ENCODE data around the gene DPP6. TPM values are rescaled to one million over a fixed set of nuclear protein-coding genes. Genes with fewer than 3 reads are reported as not detected.

DPP6 gene
- total RNA-seq, 1 donor, result under 0.01 TPM

- TF ChIP-seq CTCF (IDR thresholded peaks at IDR 0.05; ENCODE audit: insufficient read depth, low read depth, low read length), result no peak
- no peak overlapping the region for H3K4me3 ChIP-seq (ENCODE audit: low read depth, low read length)
- DNase-seq (ENCODE audit: low read depth), result no peak
Measured at GRCh38 chr7:154873500-154874121, 821.4 kb downstream of the DPP6 start.

- TF ChIP-seq CTCF (IDR thresholded peaks at IDR 0.05; ENCODE audit: insufficient read depth, low read depth, low read length), result no peak
- DNase-seq (ENCODE audit: low read depth), result no peak
- H3K4me3 ChIP-seq (ENCODE audit: low read depth, low read length), result no peak overlapping the region
Measured at GRCh38 chr7:154874409-154875113, 822.4 kb downstream of the DPP6 start.

- no peak for DNase-seq (ENCODE audit: low read depth)
- TF ChIP-seq CTCF (IDR thresholded peaks at IDR 0.05; ENCODE audit: insufficient read depth, low read depth, low read length), result no peak
- no peak overlapping the region for H3K4me3 ChIP-seq (ENCODE audit: low read depth, low read length)
Measured at GRCh38 chr7:154875297-154875696, 823.1 kb downstream of the DPP6 start.

GRCh38 chr7:154876516-154876915 lies 824.3 kb downstream of the DPP6 start:
- no peak for TF ChIP-seq CTCF (IDR thresholded peaks at IDR 0.05; ENCODE audit: insufficient read depth, low read depth, low read length)
- DNase-seq (ENCODE audit: low read depth), result no peak
- no peak overlapping the region for H3K4me3 ChIP-seq (ENCODE audit: low read depth, low read length)

- TF ChIP-seq CTCF (IDR thresholded peaks at IDR 0.05; ENCODE audit: insufficient read depth, low read depth, low read length), result no peak
- H3K4me3 ChIP-seq (ENCODE audit: low read depth, low read length), result no peak overlapping the region
- DNase-seq (ENCODE audit: low read depth), result no peak
Measured at GRCh38 chr7:154877031-154877430, 824.8 kb downstream of the DPP6 start.

GRCh38 chr7:154879629-154880028 lies 827.4 kb downstream of the DPP6 start:
- no peak overlapping the region for H3K4me3 ChIP-seq (ENCODE audit: low read depth, low read length)
- DNase-seq (ENCODE audit: low read depth), result no peak
- no peak for TF ChIP-seq CTCF (IDR thresholded peaks at IDR 0.05; ENCODE audit: insufficient read depth, low read depth, low read length)
